ENCODE measurements around the gene IGSF21. TPM values are rescaled to one million over a fixed set of nuclear protein-coding genes. Genes with fewer than 3 reads are reported as not detected.

IGSF21 gene
- total and polyA plus RNA-seq, 2 of the 4 experiments (the other 2 are of a cell fraction) = not detected

DNA sequence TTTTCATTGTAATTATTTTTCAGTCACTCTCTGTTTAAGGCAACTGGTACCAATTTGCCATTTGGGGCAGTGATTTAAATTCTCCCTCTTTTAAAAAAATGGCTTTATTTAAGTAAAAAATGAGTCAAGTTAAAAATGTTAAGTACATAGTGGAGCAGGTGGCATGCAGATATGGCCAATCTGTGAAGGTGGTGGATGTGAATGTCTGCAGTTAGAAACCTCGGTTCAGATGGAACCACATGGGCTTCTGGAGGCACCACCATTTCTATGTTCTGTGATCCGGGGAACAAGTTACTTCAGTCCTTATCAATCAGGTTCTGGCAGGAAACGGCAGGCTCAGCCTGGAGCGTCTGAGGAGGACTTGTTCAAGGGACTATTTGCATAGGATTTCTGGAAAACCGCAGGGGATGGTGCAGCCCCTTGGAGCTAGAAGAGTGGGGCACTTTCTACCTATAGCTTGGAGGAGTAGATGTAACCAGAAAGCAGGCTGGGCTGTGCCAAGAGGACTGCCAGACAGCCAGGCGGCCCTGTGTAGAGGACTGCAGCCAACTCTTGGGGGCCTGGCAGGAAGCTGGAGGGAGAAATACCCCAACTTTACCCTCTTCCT, 12.3 kb downstream of the IGSF21 start:
- H3K27ac ChIP-seq (ENCODE audit: insufficient read depth, low read length) = no peak overlapping the region
- H2AFZ ChIP-seq (replicated peaks; ENCODE audit: low read length, poor library complexity) = no peak overlapping the region
- H3K18ac ChIP-seq (ENCODE audit: low read depth, low read length) = no peak overlapping the region
- no peak overlapping the region for H2AK5ac ChIP-seq (ENCODE audit: low read depth, low read length)
- H2BK15ac ChIP-seq (ENCODE audit: low read depth, low read length) = no peak overlapping the region
- dilution Hi-C loops (cut with HindIII; ENCODE audit: low sequenced_read_pairs, unreplicated experiment) (no loop called here), intact Hi-C loops (cut with micrococcal nuclease) (no loop called here), in situ Hi-C loops (cut with MboI; ENCODE audit: low sequenced_read_pairs) (no loop called here)
- no peak overlapping the region for H3K23ac ChIP-seq (ENCODE audit: low read depth, low read length)
- no peak overlapping the region for H2BK5ac ChIP-seq (ENCODE audit: low read depth, low read length, poor library complexity, severe bottlenecking)
- no peak overlapping the region for H3K56ac ChIP-seq (ENCODE audit: extremely low read depth, insufficient read depth, low read length)
- no peaks in the 10 kb centered on the region for H4K20me1 ChIP-seq (ENCODE audit: insufficient read depth, low read length)
- ChIA-PET CTCF (no interaction called here), POLR2A (ENCODE audit: unreplicated experiment) (no interaction called here)
- no peak for DNase-seq
- H3K4ac ChIP-seq (ENCODE audit: low read depth, low read length) = no peak overlapping the region
- H3K9me3 ChIP-seq (ENCODE audit: control insufficient read depth, insufficient read depth, low read length) = no peaks in the 10 kb centered on the region
- H4K8ac ChIP-seq (ENCODE audit: low read depth in 2 of 2, low read length in 2 of 2) = no peak overlapping the region
- no peak overlapping the region for H4K91ac ChIP-seq (ENCODE audit: insufficient read depth, low read depth, low read length)
- no peak overlapping the region for H3K4me3 ChIP-seq (ENCODE audit: insufficient read depth, low read depth, low read length)
- no peak for ATAC-seq (ENCODE audit: low read depth)
- no peaks in the 10 kb centered on the region for H3K27me3 ChIP-seq (ENCODE audit: control insufficient read depth, insufficient read depth, low read length)
- H3K9me1 ChIP-seq (ENCODE audit: insufficient read depth, low read length) = no peaks in the 10 kb centered on the region
- H3K14ac ChIP-seq (replicated peaks; ENCODE audit: low read depth, low read length) = no peak overlapping the region
- no CpG with 5 or more reads among the region's 6 CpGs for WGBS, 2 experiments (ENCODE audit: extremely low coverage in 2 of 2, insufficient read length in 1 of 2)
- H3K79me1 ChIP-seq (ENCODE audit: low read depth in 1 of 2, low read length in 2 of 2) = no peaks in the 10 kb centered on the region
- H2AK9ac ChIP-seq (replicated peaks; ENCODE audit: low read depth, low read length, poor library complexity) = no peak overlapping the region
- H4K5ac ChIP-seq (ENCODE audit: low read depth, low read length) = no peak overlapping the region
- no TSS peak for BruUV-seq (replicated peaks)
- TF ChIP-seq RFX5 (IDR thresholded peaks at IDR 0.05; ENCODE audit: low read depth, low read length) (no peak), RAD21 (IDR thresholded peaks at IDR 0.05; ENCODE audit: low read length) (no peak), FOS (IDR thresholded peaks at IDR 0.05; ENCODE audit: low read depth, low read length) (no peak), RCOR1 (IDR thresholded peaks at IDR 0.05; ENCODE audit: insufficient replicate concordance, low read length) (no peak), SMC3 (IDR thresholded peaks at IDR 0.05; ENCODE audit: low read depth, low read length) (no peak), MAFK (IDR thresholded peaks at IDR 0.05; ENCODE audit: low read depth, low read length) (no peak), MXI1 (IDR thresholded peaks at IDR 0.05; ENCODE audit: borderline replicate concordance, low read depth, low read length) (no peak)
- TF ChIP-seq, protein P1, sequence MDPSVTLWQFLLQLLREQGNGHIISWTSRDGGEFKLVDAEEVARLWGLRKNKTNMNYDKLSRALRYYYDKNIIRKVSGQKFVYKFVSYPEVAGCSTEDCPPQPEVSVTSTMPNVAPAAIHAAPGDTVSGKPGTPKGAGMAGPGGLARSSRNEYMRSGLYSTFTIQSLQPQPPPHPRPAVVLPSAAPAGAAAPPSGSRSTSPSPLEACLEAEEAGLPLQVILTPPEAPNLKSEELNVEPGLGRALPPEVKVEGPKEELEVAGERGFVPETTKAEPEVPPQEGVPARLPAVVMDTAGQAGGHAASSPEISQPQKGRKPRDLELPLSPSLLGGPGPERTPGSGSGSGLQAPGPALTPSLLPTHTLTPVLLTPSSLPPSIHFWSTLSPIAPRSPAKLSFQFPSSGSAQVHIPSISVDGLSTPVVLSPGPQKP (IDR thresholded peaks at IDR 0.05; ENCODE audit: borderline replicate concordance, low read depth, low read length) = no peak
- TF ChIP-seq, protein P2, sequence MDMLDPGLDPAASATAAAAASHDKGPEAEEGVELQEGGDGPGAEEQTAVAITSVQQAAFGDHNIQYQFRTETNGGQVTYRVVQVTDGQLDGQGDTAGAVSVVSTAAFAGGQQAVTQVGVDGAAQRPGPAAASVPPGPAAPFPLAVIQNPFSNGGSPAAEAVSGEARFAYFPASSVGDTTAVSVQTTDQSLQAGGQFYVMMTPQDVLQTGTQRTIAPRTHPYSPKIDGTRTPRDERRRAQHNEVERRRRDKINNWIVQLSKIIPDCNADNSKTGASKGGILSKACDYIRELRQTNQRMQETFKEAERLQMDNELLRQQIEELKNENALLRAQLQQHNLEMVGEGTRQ (IDR thresholded peaks at IDR 0.05; ENCODE audit: low read depth, low read length) = no peak
- no peak overlapping the region for H3K9ac ChIP-seq (ENCODE audit: low read depth, low read length)
- no peak overlapping the region for H2BK20ac ChIP-seq (ENCODE audit: low read depth, low read length)
- no peaks in the 10 kb centered on the region for H3K4me1 ChIP-seq (ENCODE audit: control insufficient read depth, insufficient read depth, low read length)
- H3K4me2 ChIP-seq (ENCODE audit: low read depth, low read length) = no peak overlapping the region
- no peak overlapping the region for H2BK120ac ChIP-seq (ENCODE audit: low read depth, low read length)
- no peaks in the 10 kb centered on the region for H3K36me3 ChIP-seq (ENCODE audit: control insufficient read depth, insufficient read depth, low read length)

Data from IMR-90 (cell line).